Gastroesophageal sphincter (tissue), 4 donors: ENCODE measurements around the gene INHBE. TPM values are rescaled to one million over a fixed set of nuclear protein-coding genes. Genes with fewer than 3 reads are reported as not detected.

Experiments used
- ATAC-seq: fragments of 150-250 bp; one replicate; pipeline ENCODE4 v1.9.1; 2016; ENCODE audit warnings: mild to moderate bottlenecking, moderate library complexity
- H3K27ac ChIP-seq, 4 donors: fragments of 200-600 bp; sonication (generic) in 3 of 4; 1 replicate in 3 of 4; 2 replicates in 1 of 4; pipeline ENCODE4 v1.5.1; 2016 to 2019
- H3K27me3 ChIP-seq: fragments of 200-600 bp; sonication (generic); one replicate; pipeline ENCODE4 v1.5.1; 2019
- H3K36me3 ChIP-seq, 2 donors: fragments of 200-600 bp; sonication (generic); one replicate each; pipeline ENCODE4 v1.5.1; 2019; ENCODE audit warnings: control low read depth in 1 of 2
- H3K4me1 ChIP-seq, 3 donors: fragments of 200-600 bp; sonication (generic); 1 replicate in 2 of 3; 2 replicates in 1 of 3; pipeline ENCODE4 v1.5.1; 2016 to 2019; ENCODE audit warnings: control low read depth in 2 of 3
- H3K4me3 ChIP-seq, 2 donors: fragments of 200-600 bp; sonication (generic); one replicate each; pipeline ENCODE4 v1.5.1; 2019; ENCODE audit warnings: mild to moderate bottlenecking in 1 of 2, moderate library complexity in 1 of 2
- H3K9me3 ChIP-seq, 3 donors: fragments of 200-600 bp; sonication (generic); one replicate each; pipeline ENCODE4 v1.5.1; 2017 to 2019; ENCODE audit warnings: control low read depth in 2 of 3
- CTCF ChIP-seq, 4 experiments: fragments of 200-600 bp in 2 of 4; fragments of 450-650 bp in 2 of 4; sonication (generic) in 1 of 4; IDR thresholded peaks; one replicate each; pipeline ENCODE4 v1.5.1; 2017 to 2019; ENCODE audit warnings: antibody characterized with exemption in 4 of 4, mild to moderate bottlenecking in 2 of 4, moderate library complexity in 2 of 4
- EP300 ChIP-seq: sonication (generic); formaldehyde crosslinking; IDR thresholded peaks from one replicate; pipeline ENCODE4 v1.6.1; 2017; ENCODE audit warnings: antibody characterized with exemption, mild to moderate bottlenecking
- POLR2A ChIP-seq, 2 donors: fragments of 450-650 bp; IDR thresholded peaks; one replicate each; pipeline ENCODE4 v1.6.1; 2017; ENCODE audit warnings: antibody characterized with exemption in 2 of 2, mild to moderate bottlenecking in 2 of 2, moderate library complexity in 1 of 2
- POLR2AphosphoS5 ChIP-seq: sonication (generic); formaldehyde crosslinking; IDR thresholded peaks from one replicate; pipeline ENCODE4 v1.6.1; 2017; ENCODE audit warnings: antibody characterized with exemption
- WGBS, 2 donors: methylation state at CpG; one replicate each; pipeline ENCODE4 v1.1.5; 2018; ENCODE audit warnings: low coverage in 1 of 2; 5-methylcytosine and 5-hydroxymethylcytosine counted together
- total RNA-seq, 4 donors: library from RNA; depleted of rRNA; stranded (reverse); fragments of >200 nt; gene quantifications; one replicate each; pipeline ENCODE4 v1.1.0, GENCODE V29; 2016

The INHBE gene
- total RNA-seq, 4 donors from 2014 or later = not detected

GRCh38 chr12:57460841-57461275, 5.8 kb downstream of the INHBE start:
- no peak for ATAC-seq
- Histone ChIP-seq H3K9me3 (no peaks in the 10 kb centered on the region), H3K36me3 (no peaks in the 10 kb centered on the region), H3K4me1 (peaks cover 0 to 44% (median 15%) of the 10 kb centered on the region in 3 donors), H3K4me3 (peak overlapping the region; percentile 26 to 71), H3K27me3 (peaks cover 15% of the 10 kb centered on the region), H3K27ac (peak overlapping the region in 3 of 4 donors; percentile 14 to 84 (median 79))
- TF ChIP-seq POLR2AphosphoS5 = no peak
- TF ChIP-seq CTCF (IDR thresholded peaks at IDR 0.05) = no peak
- TF ChIP-seq EP300 = no peak
- no peak for TF ChIP-seq POLR2A (IDR thresholded peaks at IDR 0.05)
- WGBS, 2 donors = 3% methylated on average over 9 of the region's 19 CpGs; no CpG with 5 or more reads in 1 of the 2 donors

GRCh38 chr12:57461276-57461916, 6.3 kb downstream of the INHBE start:
- peak; percentile 44 for ATAC-seq
- Histone ChIP-seq H3K9me3 (no peaks in the 10 kb centered on the region), H3K4me1 (peaks cover 0 to 44% (median 15%) of the 10 kb centered on the region in 3 donors), H3K36me3 (no peaks in the 10 kb centered on the region), H3K27ac (peak overlapping the region in 3 of 4 donors; percentile 84 to 85 (median 84)), H3K27me3 (peaks cover 15% of the 10 kb centered on the region), H3K4me3 (peak overlapping the region; percentile 26 to 71)
- TF ChIP-seq CTCF (IDR thresholded peaks at IDR 0.05) (no peak), POLR2A (IDR thresholded peaks at IDR 0.05) (no peak), POLR2AphosphoS5 (no peak), EP300 (no peak)
- 0% methylated on average over 8 to 11 of the region's 32 CpGs for WGBS, 2 donors

GRCh38 chr12:57461917-57462250, 6.8 kb downstream of the INHBE start:
- Histone ChIP-seq H3K27me3 (peaks cover 17% of the 10 kb centered on the region), H3K4me3 (peak overlapping the region; percentile 26 to 71), H3K4me1 (peaks cover 0 to 44% (median 15%) of the 10 kb centered on the region in 3 donors), H3K27ac (peak overlapping the region in 3 of 4 donors; percentile 84 to 85 (median 84)), H3K9me3 (no peaks in the 10 kb centered on the region), H3K36me3 (no peaks in the 10 kb centered on the region)
- WGBS, 2 donors = 0 to 3% methylated on average over 4 to 6 of the region's 9 CpGs
- peak; percentile 3 for ATAC-seq
- TF ChIP-seq POLR2A (IDR thresholded peaks at IDR 0.05) = no peak
- no peak for TF ChIP-seq EP300
- TF ChIP-seq POLR2AphosphoS5 = no peak
- TF ChIP-seq CTCF (IDR thresholded peaks at IDR 0.05) = no peak

- TF ChIP-seq POLR2AphosphoS5 = no peak
- TF ChIP-seq CTCF (IDR thresholded peaks at IDR 0.05) = peak in 3 of 4 experiments; percentile 88 to 97 (median 88)
These were observed 7.3 kb downstream of the INHBE start for GRCh38 chr12:57462251-57462911.

GRCh38 chr12:57462912-57463253, 7.8 kb downstream of the INHBE start:
- ATAC-seq = no peak
- Histone ChIP-seq H3K4me1 (peaks cover 0 to 44% (median 15%) of the 10 kb centered on the region in 3 donors), H3K27ac (peak overlapping the region in 3 of 4 donors; percentile 84 to 85 (median 84)), H3K36me3 (no peaks in the 10 kb centered on the region), H3K4me3 (peak overlapping the region in 1 of 2 donors; percentile 71), H3K9me3 (no peaks in the 10 kb centered on the region), H3K27me3 (peaks cover 27% of the 10 kb centered on the region)
- TF ChIP-seq POLR2AphosphoS5 (no peak), CTCF (IDR thresholded peaks at IDR 0.05) (no peak), EP300 (no peak), POLR2A (IDR thresholded peaks at IDR 0.05) (no peak)
- 0% methylated on average over 2 of the region's 5 CpGs; no CpG with 5 or more reads in 1 of the 2 donors for WGBS, 2 donors

More at GRCh38 chr12:57462251-57462911, 7.3 kb downstream of the INHBE start:
- 0 to 1% methylated on average over 4 to 12 of the region's 28 CpGs for WGBS, 2 donors
- H3K27me3 ChIP-seq = peaks cover 22% of the 10 kb centered on the region
- H3K27ac ChIP-seq = peak overlapping the region; percentile 36 to 85 (median 84)
- no peaks in the 10 kb centered on the region for H3K36me3 ChIP-seq
- no peaks in the 10 kb centered on the region for H3K9me3 ChIP-seq
- H3K4me3 ChIP-seq = peak overlapping the region; percentile 26 to 71
- H3K4me1 ChIP-seq = peaks cover 0 to 44% (median 15%) of the 10 kb centered on the region in 3 donors
- ATAC-seq = peak; percentile 86
